Measurements from ENCODE around the gene IDS.
A peak's percentile ranks its signal among the peaks of the same experiment; 100 is the strongest.
"Not testable (repeated sequence)": the region's sequence is repeated elsewhere in the genome, so short reads cannot be mapped to it uniquely, and the experiment has no call there.

The IDS gene

GRCh38 chrX:149497626-149498025 is 7.5 kb downstream of the IDS start:
- DNase-seq: no peak

- no peak for DNase-seq
These were observed 8.1 kb downstream of the IDS start for GRCh38 chrX:149497054-149497453.

- DNase-seq: no peak
These were observed 9.5 kb downstream of the IDS start for GRCh38 chrX:149495573-149496071.

- DNase-seq: no peak
These were observed 10.1 kb downstream of the IDS start for GRCh38 chrX:149494844-149495565.

- DNase-seq: peak; percentile 33
These were observed 11.2 kb downstream of the IDS start for GRCh38 chrX:149493567-149494562.

GRCh38 chrX:149491812-149492211 is 13.3 kb downstream of the IDS start:
- no peak for DNase-seq

- DNase-seq: no peak
These were observed 15.0 kb downstream of the IDS start for GRCh38 chrX:149490100-149490499.

GRCh38 chrX:149488411-149489052 is 16.6 kb downstream of the IDS start:
- not testable (repeated sequence) for DNase-seq

- DNase-seq: not testable (repeated sequence)
These were observed 17.1 kb downstream of the IDS start for GRCh38 chrX:149488008-149488407.

- DNase-seq: peak; percentile 33
These were observed 17.8 kb downstream of the IDS start for GRCh38 chrX:149487292-149487691.

GRCh38 chrX:149476513-149476912 is 28.6 kb downstream of the IDS start:
- peak; percentile 26 for DNase-seq

GRCh38 chrX:149473966-149474365 is 31.1 kb downstream of the IDS start:
- no peak for DNase-seq

GRCh38 chrX:149473092-149473491 is 32.0 kb downstream of the IDS start:
- no peak for DNase-seq

GRCh38 chrX:149472625-149473024 is 32.5 kb downstream of the IDS start:
- DNase-seq: no peak

- DNase-seq: no peak
These were observed 33.7 kb downstream of the IDS start for GRCh38 chrX:149471397-149471796.

GRCh38 chrX:149470955-149471354 is 34.2 kb downstream of the IDS start:
- peak; percentile 85 for DNase-seq

- DNase-seq: no peak
These were observed 35.7 kb downstream of the IDS start for GRCh38 chrX:149469406-149469805.

GRCh38 chrX:149467920-149468319 is 37.2 kb downstream of the IDS start:
- no peak for DNase-seq

GRCh38 chrX:149467461-149467860 is 37.6 kb downstream of the IDS start:
- DNase-seq: no peak

GRCh38 chrX:149462849-149463248 is 42.3 kb downstream of the IDS start:
- no peak for DNase-seq

- no peak for DNase-seq
These were observed 43.4 kb downstream of the IDS start for GRCh38 chrX:149461746-149462145.

- peak; percentile 57 for DNase-seq
These were observed 46.5 kb downstream of the IDS start for GRCh38 chrX:149458586-149458985.
